ENCODE results near the gene MSLN.
A peak's percentile ranks its signal among the peaks of the same experiment; 100 is the strongest.

The MSLN gene

DNA sequence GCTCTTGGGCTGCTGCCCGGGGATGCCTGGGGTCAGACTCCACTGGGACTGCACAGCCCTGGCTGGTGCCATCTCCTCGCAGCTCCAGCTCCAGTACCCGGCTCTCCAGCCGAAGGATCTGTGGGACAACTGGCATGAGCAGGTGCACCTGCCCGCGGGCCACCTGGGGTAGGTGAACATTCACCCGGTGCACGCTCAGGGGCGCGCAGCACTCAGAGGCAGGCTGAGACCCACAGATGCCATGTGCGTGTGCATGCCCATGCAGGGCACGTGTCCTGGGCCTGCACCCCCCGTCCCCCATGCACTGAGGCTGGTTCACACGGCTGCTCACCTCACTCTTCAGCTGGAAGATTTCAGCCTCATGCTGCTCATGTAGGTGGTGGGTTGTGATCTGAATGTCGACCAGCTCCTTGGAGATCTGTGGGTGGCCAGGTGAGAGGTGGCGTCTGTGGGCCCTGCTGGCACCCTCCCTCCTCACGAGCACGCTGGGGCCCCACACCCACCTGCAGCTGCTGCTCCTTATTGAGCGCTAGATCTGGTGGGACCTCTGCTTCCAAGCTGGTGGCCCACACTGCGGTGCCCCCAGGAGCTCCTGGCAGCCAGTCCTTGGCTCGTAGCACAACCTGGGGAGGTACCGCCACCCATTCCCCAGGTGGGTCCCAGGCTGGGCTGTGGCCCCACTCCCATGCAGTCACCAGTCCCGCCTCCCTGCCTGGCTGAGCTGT, 34.9 kb upstream of the MSLN start:
- in situ Hi-C loops (cut with HindIII; ENCODE audit: low pct_unique_long_range_greater_than_20kb, low sequenced_read_pairs): no loop called here
- no peak for TF ChIP-seq JUND (IDR thresholded peaks at IDR 0.05; ENCODE audit: low read depth)

DNA sequence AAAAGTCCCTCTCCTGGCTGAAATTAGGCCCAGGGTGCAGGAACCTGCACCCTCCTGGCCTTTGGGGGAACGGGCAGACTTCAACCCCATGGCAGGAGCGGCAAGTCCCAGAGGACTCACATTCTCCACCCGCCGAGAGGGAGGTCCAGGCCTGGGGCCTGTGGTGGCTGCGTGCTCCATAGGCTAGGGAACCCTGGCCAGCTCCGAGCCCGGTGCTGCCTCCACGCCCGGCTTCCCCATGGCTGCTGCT, 34.4 kb upstream of the MSLN start:
- no peak for TF ChIP-seq JUND (IDR thresholded peaks at IDR 0.05; ENCODE audit: low read depth)
- DNase-seq (ENCODE audit: low read depth in 1 of 2, low spot score in 1 of 2): no peak
- in situ Hi-C loops (cut with HindIII; ENCODE audit: low pct_unique_long_range_greater_than_20kb, low sequenced_read_pairs): no loop called here

More for the DNA sequence above, 34.9 kb upstream of the MSLN start:
- DNase-seq (ENCODE audit: low read depth in 1 of 2, low spot score in 1 of 2): no peak

DNA sequence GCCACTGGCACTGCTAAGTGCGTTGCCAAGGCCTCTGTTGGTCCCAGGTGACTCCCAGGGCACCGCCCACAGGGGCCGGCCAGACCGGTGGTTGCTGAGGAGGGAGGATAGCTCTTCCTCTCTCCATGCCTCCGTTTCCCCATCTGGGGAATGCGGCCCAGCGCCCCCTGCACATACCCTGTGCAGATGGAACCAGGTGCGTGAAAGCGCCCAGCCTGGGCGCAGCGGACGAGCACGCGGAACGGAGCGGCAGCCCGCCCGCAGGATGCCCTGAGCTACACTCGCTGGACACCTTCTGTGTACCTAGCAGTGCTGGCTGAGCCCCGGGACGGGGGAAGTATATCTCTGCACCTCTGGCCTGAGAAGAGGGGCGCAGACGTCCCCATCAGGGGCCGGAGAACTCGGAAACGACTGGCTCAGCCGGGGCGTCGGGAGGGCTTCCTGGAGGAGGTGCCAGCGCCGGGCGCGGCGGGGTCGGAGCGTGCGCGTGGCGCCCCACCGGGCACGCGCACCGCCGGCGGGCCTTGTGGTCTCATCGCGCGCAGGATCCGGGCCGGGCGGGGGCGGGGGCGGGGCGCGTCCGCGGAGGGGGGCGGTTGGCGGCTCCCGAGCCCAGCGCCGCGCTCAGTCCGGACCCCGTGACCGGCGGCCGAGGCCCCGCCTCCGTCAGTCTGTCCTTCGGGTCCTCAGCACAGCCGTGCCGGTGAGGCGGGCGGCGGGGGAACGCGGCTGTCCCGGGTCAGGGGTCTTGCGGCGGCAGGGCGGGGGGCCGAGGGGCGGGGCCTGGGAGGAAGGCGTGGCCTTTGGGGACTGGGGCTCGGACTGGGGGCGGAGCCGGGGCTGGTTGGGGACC, 33.9 kb upstream of the MSLN start, which contains the start of the genes CCDC78 and HAGHL:
Gene CCDC78, minus strand, starts transcription at position 6 of the 853 bp plus-strand sequence. CDS start 76 bp downstream, outside the sequence.
Gene HAGHL, plus strand, starts transcription at position 669 of the 853 bp plus-strand sequence. CDS start 404 bp downstream, outside the sequence.
- in situ Hi-C loops (cut with HindIII; ENCODE audit: low pct_unique_long_range_greater_than_20kb, low sequenced_read_pairs): no loop called here
- no peak for TF ChIP-seq JUND (IDR thresholded peaks at IDR 0.05; ENCODE audit: low read depth)
- peak; percentile 79 to 84 for DNase-seq (ENCODE audit: low read depth in 1 of 2, low spot score in 1 of 2)

DNA sequence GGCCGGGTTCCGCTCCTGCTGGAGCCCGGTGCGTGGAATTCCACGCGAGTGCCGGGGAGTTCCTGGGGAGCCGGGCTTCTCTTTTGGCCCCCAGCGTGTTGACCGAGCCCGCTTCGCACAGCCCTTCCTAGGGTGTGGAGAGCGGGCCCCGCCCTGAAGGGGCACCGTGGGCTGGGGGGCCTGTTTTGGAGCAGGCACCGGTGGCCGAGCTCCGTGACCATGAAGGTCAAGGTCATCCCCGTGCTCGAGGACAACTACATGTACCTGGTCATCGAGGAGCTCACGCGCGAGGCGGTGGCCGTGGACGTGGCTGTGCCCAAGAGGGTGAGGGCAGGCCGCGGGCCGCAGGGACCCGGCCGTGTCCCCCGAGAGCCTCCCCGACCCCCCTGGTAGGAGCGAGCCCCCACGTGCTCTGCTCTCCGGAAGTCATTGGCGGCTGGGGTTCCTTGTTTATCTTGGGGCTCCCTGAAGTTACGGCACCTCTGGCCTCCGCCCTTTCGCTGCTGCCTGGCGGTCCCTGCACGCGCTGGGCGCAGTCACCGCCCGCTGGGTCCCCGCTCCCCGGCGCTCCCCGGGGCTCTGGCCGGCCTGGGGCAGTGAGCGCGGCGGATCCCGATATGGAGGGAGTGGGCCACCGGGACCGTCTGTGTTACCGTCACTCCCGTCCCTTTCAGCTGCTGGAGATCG, 33.1 kb upstream of the MSLN start:
- TF ChIP-seq JUND (IDR thresholded peaks at IDR 0.05; ENCODE audit: low read depth): no peak
- DNase-seq (ENCODE audit: low read depth in 1 of 2, low spot score in 1 of 2): no peak
- in situ Hi-C loops (cut with HindIII; ENCODE audit: low pct_unique_long_range_greater_than_20kb, low sequenced_read_pairs): no loop called here

DNA sequence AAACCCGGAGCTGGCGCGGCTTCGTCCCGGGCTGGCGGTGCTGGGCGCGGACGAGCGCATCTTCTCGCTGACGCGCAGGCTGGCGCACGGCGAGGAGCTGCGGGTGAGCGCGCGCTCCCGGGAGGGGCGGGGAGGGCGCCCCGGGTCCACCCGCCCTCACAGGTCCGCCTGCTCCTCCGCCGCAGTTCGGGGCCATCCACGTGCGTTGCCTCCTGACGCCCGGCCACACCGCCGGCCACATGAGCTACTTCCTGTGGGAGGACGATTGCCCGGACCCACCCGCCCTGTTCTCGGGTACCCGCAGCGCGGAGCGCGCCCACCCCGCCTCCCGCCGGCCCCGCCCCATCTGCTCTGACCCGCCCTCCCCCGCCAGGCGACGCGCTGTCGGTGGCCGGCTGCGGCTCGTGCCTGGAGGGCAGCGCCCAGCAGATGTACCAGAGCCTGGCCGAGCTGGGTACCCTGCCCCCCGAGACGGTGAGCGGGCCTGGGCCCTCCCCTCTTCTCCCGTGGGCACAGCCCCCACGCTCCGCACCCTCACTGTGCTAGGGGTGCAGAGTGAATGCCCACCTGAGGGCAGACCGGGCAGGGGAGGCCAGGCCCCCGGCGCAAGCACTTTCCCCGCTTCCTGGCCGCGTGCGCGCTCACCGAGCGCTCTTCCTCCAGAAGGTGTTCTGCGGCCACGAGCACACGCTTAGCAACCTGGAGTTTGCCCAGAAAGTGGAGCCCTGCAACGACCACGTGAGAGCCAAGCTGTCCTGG, 32.2 kb upstream of the MSLN start:
- DNase-seq (ENCODE audit: low read depth in 1 of 2, low spot score in 1 of 2): peak; percentile 71 to 93
- in situ Hi-C loops (cut with HindIII; ENCODE audit: low pct_unique_long_range_greater_than_20kb, low sequenced_read_pairs): no loop called here
- TF ChIP-seq JUND (IDR thresholded peaks at IDR 0.05; ENCODE audit: low read depth): no peak

DNA sequence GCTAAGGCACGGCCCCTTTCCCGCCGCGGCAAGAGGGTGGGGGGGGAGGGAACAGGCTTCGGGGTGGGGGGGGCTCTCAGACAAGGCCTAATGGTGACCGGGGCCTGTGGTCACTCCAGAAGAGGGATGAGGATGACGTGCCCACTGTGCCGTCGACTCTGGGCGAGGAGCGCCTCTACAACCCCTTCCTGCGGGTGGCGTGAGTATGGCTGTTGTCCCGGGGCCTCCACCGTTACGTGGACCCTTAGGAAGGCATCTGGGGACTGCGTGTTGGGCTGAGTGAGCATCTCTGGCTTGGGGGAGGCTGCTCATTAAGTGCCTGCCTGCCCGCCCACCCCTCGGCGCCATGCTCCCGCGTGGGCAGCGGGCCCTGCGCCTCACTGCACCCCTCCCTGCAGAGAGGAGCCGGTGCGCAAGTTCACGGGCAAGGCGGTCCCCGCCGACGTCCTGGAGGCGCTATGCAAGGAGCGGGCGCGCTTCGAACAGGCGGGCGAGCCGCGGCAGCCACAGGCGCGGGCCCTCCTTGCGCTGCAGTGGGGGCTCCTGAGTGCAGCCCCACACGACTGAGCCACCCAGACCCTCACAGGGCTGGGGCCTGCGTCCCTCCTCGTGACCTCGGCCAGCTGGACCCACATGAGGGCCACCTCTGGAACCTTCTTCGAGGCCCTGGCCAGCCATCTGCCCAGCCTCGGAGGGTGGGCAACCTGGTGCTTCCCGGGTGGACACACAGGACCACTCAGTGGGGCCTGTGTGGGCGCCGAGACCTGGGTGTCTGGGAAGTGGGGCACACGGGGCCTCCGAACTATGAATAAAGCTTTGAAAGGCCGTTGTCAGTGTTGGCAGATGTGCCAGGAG, 31.4 kb upstream of the MSLN start:
- in situ Hi-C loops (cut with HindIII; ENCODE audit: low pct_unique_long_range_greater_than_20kb, low sequenced_read_pairs): no loop called here
- no peak for DNase-seq (ENCODE audit: low read depth in 1 of 2, low spot score in 1 of 2)
- TF ChIP-seq JUND (IDR thresholded peaks at IDR 0.05; ENCODE audit: low read depth): no peak

DNA sequence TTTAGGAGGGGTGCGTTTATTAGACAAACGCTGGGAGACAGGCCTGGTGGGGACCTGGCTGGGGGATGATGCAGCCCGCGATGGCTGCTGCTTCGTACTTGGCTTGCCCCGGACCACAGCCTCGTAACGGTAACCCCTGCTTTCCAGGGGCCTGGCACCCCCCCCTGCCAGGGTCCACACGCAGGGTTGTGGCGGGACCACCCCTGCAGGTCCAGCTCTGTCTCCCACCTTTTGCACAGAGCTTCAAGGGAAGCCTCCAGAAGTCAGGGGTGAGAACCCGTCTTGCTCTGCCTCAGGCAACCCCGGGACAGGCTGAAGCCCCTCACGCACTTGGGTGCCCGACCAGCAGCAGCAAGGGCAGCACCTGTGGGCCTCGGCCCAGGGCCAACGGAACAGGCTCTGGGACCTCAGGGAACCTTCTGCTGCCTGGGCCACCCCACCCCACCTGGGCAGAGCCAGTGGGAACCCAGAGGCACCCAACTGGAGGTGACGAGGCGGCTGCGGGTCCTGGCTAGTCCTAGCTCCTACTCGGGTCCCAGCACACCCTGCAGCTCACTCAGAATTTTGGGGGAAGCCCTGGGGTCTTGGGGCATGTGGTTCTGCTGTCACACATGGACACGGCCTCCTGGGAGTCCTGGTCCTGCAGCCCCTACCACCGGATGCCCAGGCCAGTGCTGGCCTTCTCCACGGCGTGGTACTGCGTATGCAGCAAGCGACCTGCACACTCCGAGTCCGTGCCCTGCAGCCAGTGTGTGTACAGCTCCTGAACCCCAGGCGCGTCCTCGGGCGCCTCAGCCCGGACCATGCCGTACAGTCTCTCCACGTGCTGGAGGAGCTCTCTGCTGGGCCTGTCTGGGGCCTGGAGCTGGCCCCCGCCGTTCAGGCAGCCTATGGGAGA, 30.5 kb upstream of the MSLN start:
- DNase-seq (ENCODE audit: low read depth in 1 of 2, low spot score in 1 of 2): no peak
- no peak for TF ChIP-seq JUND (IDR thresholded peaks at IDR 0.05; ENCODE audit: low read depth)
- in situ Hi-C loops (cut with HindIII; ENCODE audit: low pct_unique_long_range_greater_than_20kb, low sequenced_read_pairs): no loop called here

DNA sequence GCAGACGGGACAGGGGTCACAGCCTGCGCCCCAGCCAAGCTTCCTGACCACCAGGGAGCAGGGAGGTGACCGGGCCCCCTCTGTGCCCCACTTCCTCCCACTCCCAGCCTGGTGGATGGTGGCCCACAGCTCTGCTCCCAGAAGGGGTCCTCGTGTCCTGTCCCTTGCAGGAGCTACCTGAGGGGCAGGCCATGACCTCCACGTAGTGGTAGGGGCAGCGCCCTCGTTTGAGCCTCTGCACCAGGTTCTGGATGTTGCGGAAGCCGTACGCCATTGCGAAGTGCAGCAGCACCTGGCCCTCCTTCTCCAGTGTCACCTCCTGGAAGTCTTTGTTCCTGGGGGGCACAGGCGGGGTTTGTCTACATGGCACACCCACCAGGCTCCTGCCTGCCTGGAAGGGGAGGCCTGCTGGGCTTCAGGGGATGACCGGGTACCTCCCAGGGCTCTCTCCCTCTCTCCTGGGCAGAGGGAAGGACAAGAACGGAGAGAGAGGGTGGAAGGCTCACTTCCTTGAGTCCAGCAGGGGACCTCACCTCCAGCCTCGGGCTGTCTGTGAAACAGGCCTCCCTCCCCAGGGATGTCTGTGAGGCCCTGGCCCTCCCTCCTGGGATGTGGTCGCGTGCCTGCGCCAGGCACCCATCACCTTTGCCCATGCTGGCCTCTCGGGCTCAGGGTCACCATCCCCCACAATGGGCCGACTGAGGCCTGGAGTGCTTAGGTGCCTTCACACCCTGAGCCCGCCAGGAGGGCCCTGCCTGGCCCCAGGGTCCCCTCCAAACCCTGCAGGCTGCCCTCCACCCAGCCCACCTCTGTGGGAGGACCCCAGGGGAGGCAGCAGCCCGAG, 29.6 kb upstream of the MSLN start:
- TF ChIP-seq JUND (IDR thresholded peaks at IDR 0.05; ENCODE audit: low read depth): no peak
- in situ Hi-C loops (cut with HindIII; ENCODE audit: low pct_unique_long_range_greater_than_20kb, low sequenced_read_pairs): no loop called here
- no peak for DNase-seq (ENCODE audit: low read depth in 1 of 2, low spot score in 1 of 2)

DNA sequence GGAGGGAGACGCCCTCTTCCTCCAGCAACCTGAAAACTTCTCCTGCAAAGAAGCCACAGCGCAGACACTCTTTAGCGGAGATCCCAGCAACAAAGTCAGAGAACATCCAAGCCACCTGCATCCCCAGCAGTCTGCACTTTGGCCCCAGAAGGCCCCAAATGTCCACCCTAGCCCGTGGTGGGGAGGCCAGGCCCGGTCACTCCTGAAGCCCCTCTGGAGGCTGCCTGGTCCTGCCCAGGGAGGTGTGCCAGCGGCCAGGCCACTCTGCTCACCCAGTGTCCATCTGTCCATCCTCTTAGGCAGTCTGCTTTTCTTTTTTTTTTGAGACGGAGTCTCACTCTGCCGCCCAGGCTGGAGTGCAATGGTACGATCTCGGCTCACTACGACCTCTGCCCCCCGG, 28.2 kb upstream of the MSLN start:
- in situ Hi-C loops (cut with HindIII; ENCODE audit: low pct_unique_long_range_greater_than_20kb, low sequenced_read_pairs): no loop called here
- DNase-seq (ENCODE audit: low read depth in 1 of 2, low spot score in 1 of 2): no peak
- TF ChIP-seq JUND (IDR thresholded peaks at IDR 0.05; ENCODE audit: low read depth): no peak

DNA sequence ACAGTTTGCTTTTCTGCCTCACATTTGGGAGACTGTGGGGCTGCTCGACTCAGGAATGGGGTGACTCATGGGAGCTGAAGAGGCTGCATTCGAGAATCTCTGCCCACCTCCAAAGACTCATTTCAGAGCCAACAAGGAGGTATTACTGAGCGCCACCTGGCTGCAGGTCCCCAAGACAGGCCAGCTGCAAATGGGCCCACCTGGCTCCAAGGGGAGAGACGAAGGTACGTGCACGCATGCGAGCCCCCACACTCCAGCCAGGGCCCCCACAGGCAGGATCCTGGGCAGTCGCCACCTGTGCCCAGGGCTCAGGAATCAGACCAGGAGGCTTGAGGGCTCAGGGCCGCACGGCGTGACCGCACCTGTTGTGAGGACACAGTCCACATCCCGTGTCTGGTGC, 27.6 kb upstream of the MSLN start:
- no peak for DNase-seq (ENCODE audit: low read depth in 1 of 2, low spot score in 1 of 2)
- in situ Hi-C loops (cut with HindIII; ENCODE audit: low pct_unique_long_range_greater_than_20kb, low sequenced_read_pairs): no loop called here
- TF ChIP-seq JUND (IDR thresholded peaks at IDR 0.05; ENCODE audit: low read depth): no peak
